HepG2 (cell line): ENCODE data around the gene FBP1. TPM values are rescaled to one million over a fixed set of nuclear protein-coding genes. Genes with fewer than 3 reads are reported as not detected.

Experiments
- ATAC-seq: fragments of 200-7000 bp; cut with Tn5 transposase; 3 replicates; pipeline ENCODE4 v1.9.1; 2020; ENCODE audit warnings: mild to moderate bottlenecking, moderate library complexity
- BruUV-seq: library from RNA; stranded (reverse); fragments of 400-500 nt; replicated peaks from 2 replicates; lab custom pipeline; 2021; lab: Mats Ljungman, UMichigan
- CTCF ChIA-PET: fragments of 300-600 bp; formaldehyde crosslinking; extraction: SDS; loops from one replicate; lab custom pipeline; 2021; ENCODE audit warnings: low total read pairs, inconsistent platforms, low intra/inter-chr PET ratio; lab: Yijun Ruan, JAX
- POLR2A ChIA-PET: fragments of 350-600 bp; sonication (Branson Sonifier 250); formaldehyde crosslinking; loops from one replicate; lab custom pipeline; 2020; ENCODE audit warnings: antibody characterized with exemption, inconsistent platforms; lab: Yijun Ruan, JAX
- DNase-seq: peaks from one replicate; pipeline ENCODE4 v3.0.0-alpha.2; 2015; ENCODE audit warnings: low spot score
- FAIRE-seq: peaks from 3 replicates; lab custom pipeline; 2011; peaks lifted over from hg19 to GRCh38; lab: Jason Lieb, UNC
- H2AFZ ChIP-seq: one replicate; pipeline ENCODE4 v1.6.1; 2011; ENCODE audit warnings: low read length, inconsistent platforms
- H3K27ac ChIP-seq: fragments of 300-600 bp; 3 replicates; pipeline ENCODE4 v1.8.0; 2011; ENCODE audit warnings: mixed run types, mild to moderate bottlenecking, mixed read lengths, low read length, inconsistent platforms; ENCODE audit not compliant: insufficient read depth; ENCODE audit errors: extremely low read length
- H3K27me3 ChIP-seq, 2 experiments: fragments of 200-600 bp in 1 of 2; 2 replicates in 1 of 2; 3 replicates in 1 of 2; pipeline versions ENCODE4 v1.6.0 to v1.8.0; 2011; ENCODE audit warnings: low read length in 2 of 2, mild to moderate bottlenecking in 2 of 2, moderate library complexity in 2 of 2, inconsistent platforms in 1 of 2; ENCODE audit not compliant: insufficient read depth in 2 of 2, control insufficient read depth in 1 of 2
- H3K36me3 ChIP-seq, 2 experiments: fragments of 200-600 bp in 1 of 2; replicated peaks in 1 of 2; 2 replicates in 1 of 2; 3 replicates in 1 of 2; pipeline versions ENCODE4 v1.5.1 to v1.8.0; 2011; ENCODE audit warnings: low read length in 2 of 2, inconsistent platforms in 1 of 2; ENCODE audit not compliant: insufficient read depth in 2 of 2, control insufficient read depth in 1 of 2
- H3K4me1 ChIP-seq: 2 replicates; pipeline ENCODE4 v1.5.1; 2012; ENCODE audit warnings: low read length, inconsistent platforms; ENCODE audit not compliant: insufficient read depth
- H3K4me2 ChIP-seq: 2 replicates; pipeline ENCODE4 v1.6.0; 2011; ENCODE audit warnings: low read depth, low read length, inconsistent platforms
- H3K4me3 ChIP-seq, 3 experiments: fragments of 200-600 bp in 1 of 3; sonication (generic), shearing (Covaris generic) in 1 of 3; replicated peaks in 1 of 3; 2 replicates each; pipeline ENCODE4 v1.5.1; 2011 to 2016; ENCODE audit warnings: low read length in 3 of 3, inconsistent platforms in 2 of 3, low read depth in 2 of 3, mild to moderate bottlenecking in 2 of 3, control low read depth in 1 of 3, mixed read lengths in 1 of 3; ENCODE audit not compliant: insufficient read depth in 1 of 3
- H3K79me2 ChIP-seq: one replicate; pipeline ENCODE4 v1.6.1; 2011; ENCODE audit warnings: low read length, inconsistent platforms; ENCODE audit not compliant: insufficient read depth
- H3K9ac ChIP-seq: 2 replicates; pipeline ENCODE4 v1.6.0; 2011; ENCODE audit warnings: mild to moderate bottlenecking, low read depth, low read length, inconsistent platforms; ENCODE audit not compliant: insufficient read depth
- H3K9me3 ChIP-seq: 2 replicates; pipeline ENCODE4 v1.5.1; 2012; ENCODE audit warnings: mild to moderate bottlenecking, low read length
- H4K20me1 ChIP-seq: 2 replicates; pipeline ENCODE4 v1.6.0; 2011; ENCODE audit warnings: inconsistent platforms, mild to moderate bottlenecking, low read length, moderate library complexity; ENCODE audit not compliant: insufficient read depth
- RBM39 ChIP-seq: fragments of 200-400 bp; formaldehyde crosslinking; IDR thresholded peaks from one replicate; pipeline ENCODE4 v1.6.1; 2018; ENCODE audit warnings: antibody characterized with exemption, mild to moderate bottlenecking, low read depth, low read length; ENCODE audit not compliant: poor library complexity, severe bottlenecking
- SIN3A ChIP-seq: IDR thresholded peaks from 2 replicates; pipeline ENCODE4 v1.6.1; 2011; ENCODE audit warnings: low read depth, mild to moderate bottlenecking, control low read depth, low read length, borderline replicate concordance
- U2AF1 ChIP-seq: fragments of 200-400 bp; formaldehyde crosslinking; optimal IDR thresholded peaks from 2 replicates; pipeline ENCODE3; 2017; ENCODE audit warnings: mild to moderate bottlenecking, low read depth, low read length
- ZFP82 ChIP-seq: sonication (generic); formaldehyde crosslinking; IDR thresholded peaks from 2 replicates; pipeline ENCODE4 v1.5.1; 2020; ENCODE audit warnings: mild to moderate bottlenecking, missing genetic modification reagents, borderline replicate concordance
- ZNF547 ChIP-seq: sonication (generic); formaldehyde crosslinking; IDR thresholded peaks from 2 replicates; pipeline ENCODE4 v1.5.1; 2020; ENCODE audit warnings: mild to moderate bottlenecking, missing genetic modification reagents
- ZNF883 ChIP-seq: sonication (generic); formaldehyde crosslinking; IDR thresholded peaks from 2 replicates; pipeline ENCODE4 v1.5.1; 2020; ENCODE audit warnings: mild to moderate bottlenecking, missing genetic modification reagents; ENCODE audit errors: not compliant biosample characterization
- WGBS: methylation state at CpG from one replicate; pipeline ENCODE4 v1.1.6; 2017; ENCODE audit warnings: low lambda C conversion rate; 5-methylcytosine and 5-hydroxymethylcytosine counted together
- in situ Hi-C: cut with HindIII; loops from 2 replicates; pipeline ENCODE4 v1.10.0; 2017; ENCODE audit warnings: low pct_unique_long_range_greater_than_20kb; ENCODE audit not compliant: extremely low pct_ligation_motif_present
- intact Hi-C: fragments of 100-400 bp; cut with micrococcal nuclease; formaldehyde crosslinking; loops from one replicate; pipeline ENCODE4 v1.10.0; 2022; ENCODE audit not compliant: unreplicated experiment
- polyA plus RNA-seq, 8 experiments: library from polyadenylated mRNA; depleted of rRNA in 3 of 8; stranded (reverse) in 7 of 8; unstranded in 1 of 8; fragments of >200 nt; fragmentation: Illumina TruSeq in 4 of 8; extraction: Trizol in 4 of 8; gene quantifications; 2 replicates each; pipeline versions ENCODE4 v1.2.1 to v1.2.3, GENCODE V29; 2011 to 2016; ENCODE audit warnings: low read depth in 4 of 8, missing spikeins in 1 of 8, mixed read lengths in 1 of 8; ENCODE audit not compliant: insufficient read depth in 1 of 8
- total RNA-seq, 5 experiments: library from RNA; depleted of rRNA; stranded (reverse); fragments of >200 nt; fragmentation: Illumina TruSeq; extraction: Trizol; gene quantifications; 2 replicates each; pipeline ENCODE4 v1.2.3, GENCODE V29; 2016; ENCODE audit warnings: low read depth in 1 of 5
- TF ChIP-seq, protein P1 (sequence below): sonication (generic); formaldehyde crosslinking; conservative IDR thresholded peaks from 2 replicates; pipeline ENCODE4 v1.8.0; 2022; ENCODE audit warnings: mild to moderate bottlenecking, moderate library complexity, missing genetic modification reagents

Gene FBP1
- total and polyA plus RNA-seq, 2 of the 13 experiments (the other 11 are each of a cell fraction or from before 2014, with no cell fraction given): 0.29 to 0.53 TPM

GRCh38 chr9:94554078-94554438 lies 85.3 kb downstream of the FBP1 start:
- DNase-seq (no peak), ATAC-seq (peak; percentile 60), FAIRE-seq (no peak)
- in situ Hi-C loops (no loop called here), intact Hi-C loops (loop anchor here (1.0 to 2.0 kb wide), 4 partner anchors 49 to 115 kb away; no protein-coding TSS in a partner anchor)
- H3K27ac ChIP-seq: peak overlapping the region; percentile 90
- H3K9me3 ChIP-seq: no peaks in the 10 kb centered on the region
- H3K79me2 ChIP-seq: peaks cover 11% of the 10 kb centered on the region
- ChIA-PET CTCF (interaction anchor here (1.4 to 1.7 kb wide), 2 partner anchors 49 to 69 kb away, joined by 7 to 17 read pairs; no protein-coding TSS in a partner anchor), POLR2A (interaction anchor here (0.7 to 2.8 kb wide), 21 partner anchors 10 to 614 kb away, joined by 3 to 37 read pairs (median 4); no protein-coding TSS in a partner anchor)
- H3K4me2 ChIP-seq: peak overlapping the region; percentile 85
- no peak overlapping the region for H2AFZ ChIP-seq
- H3K27me3 ChIP-seq: no peaks in the 10 kb centered on the region; a peak in 1 of 5 replicates
- H3K9ac ChIP-seq: peak overlapping the region; percentile 86
- H3K36me3 ChIP-seq: peaks cover 1 to 8% of the 10 kb centered on the region in 2 experiments; a peak in 2 of 5 replicates
- H3K4me3 ChIP-seq: peak overlapping the region; percentile 75 to 89 (median 79)
- BruUV-seq: no TSS peak
- WGBS: 0% methylated on average over 4 of the region's 16 CpGs
- 0 out of 2 replicates have a peak, but pooled peaks have one; percentile 32 for TF ChIP-seq ZFP82 (CRISPR knock-in tag)
- no peak for TF ChIP-seq U2AF1
- peak; percentile 41 for TF ChIP-seq RBM39
- TF ChIP-seq SIN3A: 0 out of 2 replicates have a peak, but pooled peaks have one; percentile 16
- TF ChIP-seq ZNF883 (CRISPR knock-in tag): peak; percentile 46
- no peak for TF ChIP-seq ZNF547 (CRISPR knock-in tag)
- TF ChIP-seq, protein P1, sequence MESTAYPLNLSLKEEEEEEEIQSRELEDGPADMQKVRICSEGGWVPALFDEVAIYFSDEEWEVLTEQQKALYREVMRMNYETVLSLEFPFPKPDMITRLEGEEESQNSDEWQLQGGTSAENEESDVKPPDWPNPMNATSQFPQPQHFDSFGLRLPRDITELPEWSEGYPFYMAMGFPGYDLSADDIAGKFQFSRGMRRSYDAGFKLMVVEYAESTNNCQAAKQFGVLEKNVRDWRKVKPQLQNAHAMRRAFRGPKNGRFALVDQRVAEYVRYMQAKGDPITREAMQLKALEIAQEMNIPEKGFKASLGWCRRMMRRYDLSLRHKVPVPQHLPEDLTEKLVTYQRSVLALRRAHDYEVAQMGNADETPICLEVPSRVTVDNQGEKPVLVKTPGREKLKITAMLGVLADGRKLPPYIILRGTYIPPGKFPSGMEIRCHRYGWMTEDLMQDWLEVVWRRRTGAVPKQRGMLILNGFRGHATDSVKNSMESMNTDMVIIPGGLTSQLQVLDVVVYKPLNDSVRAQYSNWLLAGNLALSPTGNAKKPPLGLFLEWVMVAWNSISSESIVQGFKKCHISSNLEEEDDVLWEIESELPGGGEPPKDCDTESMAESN (CRISPR knock-in tag): 0 out of 2 replicates have a peak, but pooled peaks have one; percentile 16
- peaks cover 29% of the 10 kb centered on the region for H3K4me1 ChIP-seq
- peaks cover 3% of the 10 kb centered on the region; the same call in 1 of the 2 replicates for H4K20me1 ChIP-seq

Other genes with a start within 250 kb of the FBP1 start
- 2.3 and 3.2 TPM in 2 replicates for gene PCAT7, start 84.4 kb downstream of the FBP1 start, total RNA-seq (2016; rRNA removed; fragmentation: Illumina TruSeq; extraction: Trizol)
- gene PCAT7, start 84.4 kb downstream of the FBP1 start, polyA plus RNA-seq (2011; rRNA removed): 3.8 and 3.9 TPM in 2 replicates
- gene FBP2, start 45.7 kb downstream of the FBP1 start, total RNA-seq (2016; rRNA removed; fragmentation: Illumina TruSeq; extraction: Trizol): not detected in 2 replicates
- not detected in 2 replicates for gene FBP2, start 45.7 kb downstream of the FBP1 start, polyA plus RNA-seq (2011; rRNA removed)
- 32.8 and 41.6 TPM in 2 replicates for gene AOPEP, start 87.2 kb upstream of the FBP1 start, total RNA-seq (2016; rRNA removed; fragmentation: Illumina TruSeq; extraction: Trizol)
- gene AOPEP, start 87.2 kb upstream of the FBP1 start, polyA plus RNA-seq (2011; rRNA removed): 21.7 and 22.2 TPM in 2 replicates